ENCODE measurements around the gene SPSB1. TPM values are rescaled to one million over a fixed set of nuclear protein-coding genes. Genes with fewer than 3 reads are reported as not detected.

The SPSB1 gene
- total RNA-seq, 6 experiments from 2014 or later: 7.7 to 121 (median 37.0) TPM

DNA sequence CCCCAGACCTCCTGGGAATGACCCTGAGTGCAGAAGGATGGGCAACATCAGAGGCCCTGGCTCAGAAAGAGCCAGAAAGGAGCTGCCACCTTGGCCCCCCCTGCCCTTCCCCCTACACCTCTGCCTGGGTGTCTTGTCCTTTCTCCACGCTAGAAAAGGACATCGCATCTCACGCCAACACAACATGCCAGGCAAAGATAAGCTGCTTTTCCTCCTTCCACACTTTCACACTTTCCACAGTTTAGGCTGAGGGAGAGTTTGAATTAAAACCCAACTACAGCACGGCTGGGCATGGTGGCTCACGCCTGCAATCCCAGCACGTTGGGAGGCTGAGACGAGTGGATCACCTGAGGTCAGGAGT lies 109.5 kb downstream of the SPSB1 start:
- ATAC-seq: no peak
- 91% methylated on average over 7 of the region's 7 CpGs for WGBS (ENCODE audit: insufficient coverage, low coverage, low lambda C conversion rate, missing lambda C conversion rate)
- intact Hi-C loops (cut with DNase I): no loop called here
- no peak for DNase-seq
- no peak for TF ChIP-seq CTCF (IDR thresholded peaks at IDR 0.05)
- no peak for TF ChIP-seq POLR2A (IDR thresholded peaks at IDR 0.05)
- H3K4me1 ChIP-seq: peaks cover 0 to 9% (median 1%) of the 10 kb centered on the region in 4 donors
- H3K36me3 ChIP-seq: no peaks in the 10 kb centered on the region
- peak overlapping the region in 1 of 3 donors; percentile 29 for H3K27ac ChIP-seq
- H3K9me3 ChIP-seq: no peaks in the 10 kb centered on the region
- H3K4me3 ChIP-seq: no peak overlapping the region
- no peaks in the 10 kb centered on the region for H3K27me3 ChIP-seq

DNA sequence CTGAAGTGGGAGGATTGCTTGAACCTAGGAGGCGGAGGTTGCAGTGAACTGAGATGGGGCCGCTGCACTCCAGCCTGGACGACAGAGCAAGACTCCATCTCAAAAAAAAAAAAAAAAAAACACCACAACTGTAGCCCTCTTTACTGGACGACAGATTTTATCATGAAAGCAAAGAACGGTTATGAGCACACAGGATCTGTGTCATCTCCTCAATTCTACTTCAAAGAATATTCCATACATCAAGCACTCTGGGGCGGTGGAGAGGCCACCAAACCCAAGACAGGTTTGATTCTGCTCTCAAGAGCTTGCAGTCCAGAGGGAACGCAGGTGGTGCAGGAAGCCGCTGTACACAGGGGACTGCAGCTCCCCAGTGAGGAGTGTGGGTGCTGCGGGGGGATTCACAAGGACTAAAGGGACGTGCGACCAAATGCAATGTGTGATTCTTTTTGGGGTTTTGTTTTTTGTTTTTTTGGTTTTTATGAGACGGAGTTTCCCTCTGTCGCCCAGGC lies 110.1 kb downstream of the SPSB1 start:
- intact Hi-C loops (cut with DNase I): no loop called here
- H3K27ac ChIP-seq: no peak overlapping the region
- no peak for TF ChIP-seq POLR2A (IDR thresholded peaks at IDR 0.05)
- no peak for TF ChIP-seq CTCF (IDR thresholded peaks at IDR 0.05)
- ATAC-seq (no peak), DNase-seq (no peak)
- no peaks in the 10 kb centered on the region for H3K36me3 ChIP-seq
- H3K9me3 ChIP-seq: no peaks in the 10 kb centered on the region
- WGBS (ENCODE audit: insufficient coverage, low coverage, low lambda C conversion rate, missing lambda C conversion rate): 88% methylated on average over 7 of the region's 13 CpGs
- H3K4me1 ChIP-seq: peaks cover 0 to 9% (median 1%) of the 10 kb centered on the region in 4 donors
- H3K27me3 ChIP-seq: no peaks in the 10 kb centered on the region
- H3K4me3 ChIP-seq: no peak overlapping the region

- WGBS (ENCODE audit: insufficient coverage, low coverage, low lambda C conversion rate, missing lambda C conversion rate): 89% methylated on average over 10 of the region's 15 CpGs
- TF ChIP-seq CTCF (IDR thresholded peaks at IDR 0.05) (no peak), POLR2A (IDR thresholded peaks at IDR 0.05) (no peak)
- DNase-seq (no peak), ATAC-seq (no peak)
- Histone ChIP-seq H3K27ac (no peak overlapping the region), H3K36me3 (no peaks in the 10 kb centered on the region), H3K9me3 (no peaks in the 10 kb centered on the region), H3K4me3 (no peak overlapping the region), H3K4me1 (peaks cover 0 to 9% (median 1%) of the 10 kb centered on the region in 4 donors), H3K27me3 (no peaks in the 10 kb centered on the region)
- intact Hi-C loops (cut with DNase I): no loop called here
Measured at GRCh38 chr1:9404117-9404914, 111.6 kb downstream of the SPSB1 start.

DNA sequence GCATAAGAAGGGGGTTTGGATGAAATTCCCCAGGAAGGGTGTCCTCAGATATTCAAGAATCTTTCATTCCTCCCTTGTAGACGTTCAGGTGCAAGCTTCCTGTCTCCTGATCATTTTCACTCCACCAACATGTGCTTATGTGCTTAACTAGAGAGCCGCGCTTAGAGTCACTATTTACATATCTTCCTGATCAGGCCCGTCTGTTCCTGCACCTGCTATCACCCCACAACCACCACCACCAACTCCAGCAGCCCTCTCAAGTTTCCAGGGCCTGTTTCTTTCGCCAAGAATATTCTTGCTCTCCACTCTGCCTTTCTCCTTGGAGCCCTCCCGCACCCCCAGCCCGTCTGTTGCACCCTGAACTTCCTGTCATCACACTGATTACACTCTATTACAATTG lies 113.4 kb downstream of the SPSB1 start:
- 59% methylated on average over 7 of the region's 7 CpGs for WGBS (ENCODE audit: insufficient coverage, low coverage, low lambda C conversion rate, missing lambda C conversion rate)
- DNase-seq: no peak

More for the DNA sequence above, 113.4 kb downstream of the SPSB1 start:
- Histone ChIP-seq H3K27ac (no peak overlapping the region), H3K4me1 (peaks cover 0 to 5% (median 1%) of the 10 kb centered on the region in 4 donors), H3K9me3 (no peaks in the 10 kb centered on the region), H3K27me3 (no peaks in the 10 kb centered on the region), H3K36me3 (no peaks in the 10 kb centered on the region), H3K4me3 (no peak overlapping the region)
- TF ChIP-seq CTCF (IDR thresholded peaks at IDR 0.05) (no peak), POLR2A (IDR thresholded peaks at IDR 0.05) (no peak)
- ATAC-seq: no peak
- intact Hi-C loops (cut with DNase I): no loop called here

Measured in right lobe of liver (tissue), 6 donors.